ENCODE results near the gene CCL18. TPM values are rescaled to one million over a fixed set of nuclear protein-coding genes. Genes with fewer than 3 reads are reported as not detected.

The CCL18 gene
- total RNA-seq, 4 donors from 2014 or later: 1.5 TPM; not detected in 3

GRCh38 chr17:36057911-36058310, 6.2 kb upstream of the CCL18 start:
- TF ChIP-seq CTCF (IDR thresholded peaks at IDR 0.05): no peak
- Histone ChIP-seq H3K9me3 (no peaks in the 10 kb centered on the region), H3K36me3 (no peaks in the 10 kb centered on the region), H3K4me3 (no peak overlapping the region), H3K27ac (no peak overlapping the region), H3K4me1 (no peaks in the 10 kb centered on the region), H3K27me3 (no peaks in the 10 kb centered on the region)
- no peak for DNase-seq (ENCODE audit: low spot score in 2 of 2)

GRCh38 chr17:36059406-36059805, 4.7 kb upstream of the CCL18 start:
- no peak for DNase-seq (ENCODE audit: low spot score in 2 of 2)
- Histone ChIP-seq H3K4me1 (no peaks in the 10 kb centered on the region), H3K27ac (no peak overlapping the region), H3K4me3 (no peak overlapping the region), H3K27me3 (no peaks in the 10 kb centered on the region), H3K9me3 (no peaks in the 10 kb centered on the region), H3K36me3 (no peaks in the 10 kb centered on the region)
- no peak for TF ChIP-seq CTCF (IDR thresholded peaks at IDR 0.05)
- TF ChIP-seq EP300 (IDR thresholded peaks at IDR 0.05): no peak
- no peak for TF ChIP-seq POLR2A (IDR thresholded peaks at IDR 0.05)
- no peak for TF ChIP-seq POLR2AphosphoS5 (IDR thresholded peaks at IDR 0.05)
- WGBS: 89% methylated on average over 7 of the region's 7 CpGs

- Histone ChIP-seq H3K4me1 (no peaks in the 10 kb centered on the region), H3K4me3 (no peak overlapping the region), H3K9me3 (no peaks in the 10 kb centered on the region), H3K27me3 (no peaks in the 10 kb centered on the region), H3K36me3 (no peaks in the 10 kb centered on the region), H3K27ac (no peak overlapping the region)
- no peak for TF ChIP-seq POLR2AphosphoS5 (IDR thresholded peaks at IDR 0.05)
- TF ChIP-seq CTCF (IDR thresholded peaks at IDR 0.05): no peak
- TF ChIP-seq EP300 (IDR thresholded peaks at IDR 0.05): no peak
- TF ChIP-seq POLR2A (IDR thresholded peaks at IDR 0.05): no peak
- DNase-seq (ENCODE audit: low spot score in 2 of 2): no peak
- WGBS: 94% methylated on average over 2 of the region's 2 CpGs
Observed at GRCh38 chr17:36060816-36061215, 3.3 kb upstream of the CCL18 start.

- no peak overlapping the region for H3K27ac ChIP-seq
- no peak overlapping the region for H3K4me3 ChIP-seq
- no peaks in the 10 kb centered on the region for H3K9me3 ChIP-seq
- H3K36me3 ChIP-seq: no peaks in the 10 kb centered on the region
- 87% methylated on average over 6 of the region's 6 CpGs for WGBS
- no peak for TF ChIP-seq EP300 (IDR thresholded peaks at IDR 0.05)
- TF ChIP-seq POLR2A (IDR thresholded peaks at IDR 0.05): no peak
- TF ChIP-seq CTCF (IDR thresholded peaks at IDR 0.05): no peak
- TF ChIP-seq POLR2AphosphoS5 (IDR thresholded peaks at IDR 0.05): no peak
- no peak for DNase-seq (ENCODE audit: low spot score in 2 of 2)
- H3K4me1 ChIP-seq: no peaks in the 10 kb centered on the region
- H3K27me3 ChIP-seq: peaks cover 8% of the 10 kb centered on the region
Observed at GRCh38 chr17:36066365-36066985, 2.4 kb downstream of the CCL18 start.

GRCh38 chr17:36068524-36068923, 4.5 kb downstream of the CCL18 start:
- no peaks in the 10 kb centered on the region for H3K9me3 ChIP-seq
- no peak for DNase-seq (ENCODE audit: low spot score in 2 of 2)
- no peak for TF ChIP-seq CTCF (IDR thresholded peaks at IDR 0.05)
- TF ChIP-seq POLR2AphosphoS5 (IDR thresholded peaks at IDR 0.05): no peak
- TF ChIP-seq EP300 (IDR thresholded peaks at IDR 0.05): no peak
- TF ChIP-seq POLR2A (IDR thresholded peaks at IDR 0.05): no peak
- WGBS: 76% methylated on average over 3 of the region's 3 CpGs
- no peaks in the 10 kb centered on the region for H3K36me3 ChIP-seq
- H3K27ac ChIP-seq: no peak overlapping the region
- H3K27me3 ChIP-seq: peaks cover 8% of the 10 kb centered on the region
- no peaks in the 10 kb centered on the region for H3K4me1 ChIP-seq
- no peak overlapping the region for H3K4me3 ChIP-seq
